HepG2 (cell line): ENCODE results near the gene SAPCD1. TPM values are rescaled to one million over a fixed set of nuclear protein-coding genes. Genes with fewer than 3 reads are reported as not detected.

ENCODE experiments used
- AGO1 ChIP-seq: fragments of 200-400 bp; formaldehyde crosslinking; IDR thresholded peaks from 2 replicates; pipeline ENCODE4 v1.6.1; 2017; ENCODE audit warnings: mild to moderate bottlenecking, low read depth, low read length, moderate library complexity; ENCODE audit not compliant: poor library complexity, severe bottlenecking
- ARHGAP35 ChIP-seq: sonication (generic); formaldehyde crosslinking; IDR thresholded peaks from 2 replicates; pipeline ENCODE4 v1.9.0; 2022; ENCODE audit warnings: mild to moderate bottlenecking, inconsistent platforms, moderate library complexity, missing genetic modification reagents, borderline replicate concordance
- ARID3A ChIP-seq: IDR thresholded peaks from 2 replicates; pipeline ENCODE4 v1.6.1; 2012; ENCODE audit warnings: low read depth, low read length, improper control_type of control experiment
- BATF2 ChIP-seq: sonication (generic); formaldehyde crosslinking; IDR thresholded peaks from 2 replicates; pipeline ENCODE4 v1.8.0; 2022; ENCODE audit warnings: mild to moderate bottlenecking, missing genetic modification reagents, moderate library complexity
- DNMT1 ChIP-seq: sonication (generic); formaldehyde crosslinking; IDR thresholded peaks from 2 replicates; pipeline ENCODE4 v1.5.1; 2020; ENCODE audit warnings: mild to moderate bottlenecking, missing genetic modification reagents
- ELF4 ChIP-seq: sonication (generic); formaldehyde crosslinking; IDR thresholded peaks from 2 replicates; pipeline ENCODE4 v1.5.0; 2020; ENCODE audit warnings: missing genetic modification reagents, mild to moderate bottlenecking, moderate library complexity, borderline replicate concordance
- GABPB1 ChIP-seq: IDR thresholded peaks from 2 replicates; pipeline ENCODE4 v1.6.1; 2016; ENCODE audit warnings: mild to moderate bottlenecking, missing genetic modification reagents, moderate library complexity, missing compliant biosample characterization
- HES4 ChIP-seq: sonication (generic); formaldehyde crosslinking; IDR thresholded peaks from 2 replicates; pipeline ENCODE4 v1.9.0; 2021; ENCODE audit warnings: mild to moderate bottlenecking, missing genetic modification reagents, borderline replicate concordance
- HNRNPK ChIP-seq: fragments of 200-400 bp; formaldehyde crosslinking; IDR thresholded peaks from 2 replicates; pipeline ENCODE4 v1.6.1; 2018; ENCODE audit warnings: low read length, low read depth, moderate library complexity, mild to moderate bottlenecking; ENCODE audit not compliant: poor library complexity, severe bottlenecking
- PAF1 ChIP-seq: IDR thresholded peaks from 2 replicates; pipeline ENCODE4 v1.6.1; 2016; ENCODE audit warnings: missing genetic modification reagents, missing compliant biosample characterization
- POLR2AphosphoS5 ChIP-seq: IDR thresholded peaks from 2 replicates; pipeline ENCODE4 v1.6.1; 2012; ENCODE audit warnings: low read depth, low read length
- PRPF4 ChIP-seq: fragments of 200-400 bp; formaldehyde crosslinking; IDR thresholded peaks from 2 replicates; pipeline ENCODE4 v1.6.1; 2016; ENCODE audit warnings: low read length, low read depth; ENCODE audit not compliant: poor library complexity, severe bottlenecking
- SKIL ChIP-seq: sonication (generic); formaldehyde crosslinking; IDR thresholded peaks from 2 replicates; pipeline ENCODE4 v1.8.0; 2022; ENCODE audit warnings: missing genetic modification reagents, mild to moderate bottlenecking, moderate library complexity, borderline replicate concordance
- SMAD1 ChIP-seq: sonication (generic); formaldehyde crosslinking; IDR thresholded peaks from 2 replicates; pipeline ENCODE4 v1.4.0; 2020; ENCODE audit warnings: missing genetic modification reagents, low read depth, mild to moderate bottlenecking, borderline replicate concordance
- SP4 ChIP-seq: sonication (generic); formaldehyde crosslinking; IDR thresholded peaks from 2 replicates; pipeline ENCODE4 v1.8.1; 2023; ENCODE audit warnings: mild to moderate bottlenecking, missing genetic modification reagents
- SRF ChIP-seq: IDR thresholded peaks from 2 replicates; pipeline ENCODE4 v1.6.1; 2011; ENCODE audit warnings: mild to moderate bottlenecking, low read depth, low read length, moderate library complexity
- SRSF4 ChIP-seq: fragments of 200-400 bp; formaldehyde crosslinking; IDR thresholded peaks from one replicate; pipeline ENCODE4 v1.6.1; 2018; ENCODE audit warnings: mild to moderate bottlenecking, low read depth, low read length, moderate library complexity; ENCODE audit not compliant: poor library complexity, severe bottlenecking
- TBP ChIP-seq: sonication (generic); formaldehyde crosslinking; IDR thresholded peaks from 2 replicates; pipeline ENCODE4 v1.5.0; 2020; ENCODE audit warnings: missing genetic modification reagents
- TCF12 ChIP-seq, 2 experiments: fragments of 450-650 bp in 1 of 2; sonication (generic) in 1 of 2; formaldehyde crosslinking in 1 of 2; IDR thresholded peaks; 2 replicates each; pipeline versions ENCODE4 v1.6.1 to v1.8.0; 2017 to 2022; ENCODE audit warnings: antibody characterized with exemption in 1 of 2, mild to moderate bottlenecking in 1 of 2, missing genetic modification reagents in 1 of 2, moderate library complexity in 1 of 2
- TGIF2 ChIP-seq: IDR thresholded peaks from 2 replicates; pipeline ENCODE4 v1.6.1; 2016; ENCODE audit warnings: control low read depth, missing compliant biosample characterization
- TOPORS ChIP-seq: sonication (generic); formaldehyde crosslinking; IDR thresholded peaks from 2 replicates; pipeline ENCODE4 v1.8.0; 2023; ENCODE audit warnings: mild to moderate bottlenecking, missing genetic modification reagents
- TSC22D2 ChIP-seq: sonication (generic); formaldehyde crosslinking; IDR thresholded peaks from 2 replicates; pipeline ENCODE4 v1.5.1; 2020; ENCODE audit warnings: missing genetic modification reagents, mild to moderate bottlenecking, borderline replicate concordance
- ZBTB8A ChIP-seq: sonication (generic); formaldehyde crosslinking; IDR thresholded peaks from 2 replicates; pipeline ENCODE4 v1.4.0; 2020; ENCODE audit warnings: mild to moderate bottlenecking, low read depth, missing genetic modification reagents, borderline replicate concordance
- ZNF414 ChIP-seq: sonication (generic); formaldehyde crosslinking; IDR thresholded peaks from 2 replicates; pipeline ENCODE4 v1.5.0; 2020; ENCODE audit warnings: missing genetic modification reagents
- polyA plus RNA-seq, 8 experiments: library from polyadenylated mRNA; depleted of rRNA in 3 of 8; stranded (reverse) in 7 of 8; unstranded in 1 of 8; fragments of >200 nt; fragmentation: Illumina TruSeq in 4 of 8; extraction: Trizol in 4 of 8; gene quantifications; 2 replicates each; pipeline versions ENCODE4 v1.2.1 to v1.2.3, GENCODE V29; 2011 to 2016; ENCODE audit warnings: low read depth in 4 of 8, missing spikeins in 1 of 8, mixed read lengths in 1 of 8; ENCODE audit not compliant: insufficient read depth in 1 of 8
- total RNA-seq, 5 experiments: library from RNA; depleted of rRNA; stranded (reverse); fragments of >200 nt; fragmentation: Illumina TruSeq; extraction: Trizol; gene quantifications; 2 replicates each; pipeline ENCODE4 v1.2.3, GENCODE V29; 2016; ENCODE audit warnings: low read depth in 1 of 5

SAPCD1 gene
- total and polyA plus RNA-seq, 2 of the 13 experiments (the other 11 are each of a cell fraction or from before 2014, with no cell fraction given), result 2.5 to 3.9 TPM

- TF ChIP-seq SKIL (CRISPR knock-in tag) (peak; percentile 56; the same call in 1 of the 2 replicates), HES4 (no peak), ZBTB8A (no peak), TBP (CRISPR knock-in tag) (no peak), PAF1 (CRISPR knock-in tag) (peak; percentile 91), SP4 (CRISPR knock-in tag) (peak; percentile 42; the same call in 1 of the 2 replicates), BATF2 (CRISPR knock-in tag) (peak; percentile 79), TSC22D2 (CRISPR knock-in tag) (no peak; the same call in 1 of the 2 replicates), PRPF4 (peak; percentile 50), ELF4 (CRISPR knock-in tag) (0 out of 2 replicates have a peak, but pooled peaks have one; percentile 64), TGIF2 (CRISPR knock-in tag) (0 out of 2 replicates have a peak, but pooled peaks have one; percentile 28), ARID3A (no peak), ARHGAP35 (CRISPR knock-in tag) (peak; percentile 36; the same call in 1 of the 2 replicates), TOPORS (CRISPR knock-in tag) (peak; percentile 92), SRF (no peak), GABPB1 (CRISPR knock-in tag) (peak; percentile 59; the same call in 1 of the 2 replicates), ZNF414 (CRISPR knock-in tag) (peak; percentile 89; the same call in 1 of the 2 replicates), SRSF4 (peak; percentile 98), POLR2AphosphoS5 (peak; percentile 66), TCF12 (IDR thresholded peaks at IDR 0.05) (no peak), TCF12 (CRISPR knock-in tag; IDR thresholded peaks at IDR 0.05) (no peak), DNMT1 (CRISPR knock-in tag) (no peak; the same call in 1 of the 2 replicates), AGO1 (peak; percentile 100), HNRNPK (peak; percentile 87), SMAD1 (CRISPR knock-in tag) (peak; percentile 26; the same call in 1 of the 2 replicates)
Observed at GRCh38 chr6:31729979-31730630, 32.4 kb upstream of the SAPCD1 start (continued).
